GM21447 (cell line): ENCODE data around the gene MAPKAPK3.

Experiments used
- ATAC-seq: cut with Tn5 transposase; IDR thresholded peaks from one replicate; pipeline ENCODE4 v1.9.1; 2021; ENCODE audit not compliant: unreplicated experiment

MAPKAPK3 gene

GRCh38 chr3:50626401-50626800 is 9.4 kb downstream of the MAPKAPK3 start:
- no peak for ATAC-seq

- no peak for ATAC-seq
Measured at GRCh38 chr3:50627407-50628051, 10.6 kb downstream of the MAPKAPK3 start.

- ATAC-seq = no peak
Measured at GRCh38 chr3:50628601-50629000, 11.7 kb downstream of the MAPKAPK3 start.

- no peak for ATAC-seq
Measured at GRCh38 chr3:50630394-50630793, 13.4 kb downstream of the MAPKAPK3 start.

- no peak for ATAC-seq
Measured at GRCh38 chr3:50630877-50631276, 13.9 kb downstream of the MAPKAPK3 start.

- ATAC-seq = no peak
Measured at GRCh38 chr3:50632450-50632849, 15.5 kb downstream of the MAPKAPK3 start.

GRCh38 chr3:50633230-50633790 is 16.4 kb downstream of the MAPKAPK3 start:
- ATAC-seq = no peak

- no peak for ATAC-seq
Measured at GRCh38 chr3:50635066-50635465, 18.1 kb downstream of the MAPKAPK3 start.

- no peak for ATAC-seq
Measured at GRCh38 chr3:50637011-50637410, 20.1 kb downstream of the MAPKAPK3 start.

- ATAC-seq = no peak
Measured at GRCh38 chr3:50637945-50638344, 21.0 kb downstream of the MAPKAPK3 start.

GRCh38 chr3:50639055-50639494 is 22.1 kb downstream of the MAPKAPK3 start:
- ATAC-seq = no peak

GRCh38 chr3:50642382-50642781 is 25.4 kb downstream of the MAPKAPK3 start:
- ATAC-seq = no peak

- no peak for ATAC-seq
Measured at GRCh38 chr3:50644561-50644960, 27.6 kb downstream of the MAPKAPK3 start.

- no peak for ATAC-seq
Measured at GRCh38 chr3:50645378-50645777, 28.4 kb downstream of the MAPKAPK3 start.

GRCh38 chr3:50648313-50648712 is 31.4 kb downstream of the MAPKAPK3 start:
- no peak for ATAC-seq

GRCh38 chr3:50648944-50649343 is 32.0 kb downstream of the MAPKAPK3 start:
- no peak for ATAC-seq

- no peak for ATAC-seq
Measured at GRCh38 chr3:50649451-50649931, 32.5 kb downstream of the MAPKAPK3 start.

GRCh38 chr3:50650018-50650417 is 33.1 kb downstream of the MAPKAPK3 start:
- no peak for ATAC-seq

GRCh38 chr3:50651445-50651844 is 34.5 kb downstream of the MAPKAPK3 start:
- no peak for ATAC-seq

- no peak for ATAC-seq
Measured at GRCh38 chr3:50651920-50652529, 35.1 kb downstream of the MAPKAPK3 start.

GRCh38 chr3:50652709-50653108 is 35.8 kb downstream of the MAPKAPK3 start:
- no peak for ATAC-seq

GRCh38 chr3:50653937-50654595 is 37.1 kb downstream of the MAPKAPK3 start:
- ATAC-seq = no peak
